PC-9 (cell line): ENCODE data around the gene HBG1. TPM values are rescaled to one million over a fixed set of nuclear protein-coding genes. Genes with fewer than 3 reads are reported as not detected.
"Not testable (repeated sequence)": the region's sequence is repeated elsewhere in the genome, so short reads cannot be mapped to it uniquely, and the experiment has no call there.

Experiments used
- Bru-seq: library from RNA; stranded (reverse); fragments of 400-500 nt; gene quantifications from one replicate; lab custom pipeline; 2021; lab: Mats Ljungman, UMichigan
- BruChase-seq, 2 experiments: library from RNA; stranded (reverse); fragments of 400-500 nt; gene quantifications; one replicate each; lab custom pipeline; 2021; lab: Mats Ljungman, UMichigan
- BruUV-seq: library from RNA; stranded (reverse); fragments of 400-500 nt; replicated peaks from 2 replicates; lab custom pipeline; 2021; lab: Mats Ljungman, UMichigan
- CTCF ChIA-PET: fragments of 300-600 bp; sonication (Branson Sonifier 250); formaldehyde crosslinking; loops from one replicate; lab custom pipeline; 2022; ENCODE audit warnings: antibody characterized with exemption; lab: Charles Lee
- POLR2A ChIA-PET: fragments of 300-600 bp; sonication (Branson Sonifier 250); formaldehyde crosslinking; loops from one replicate; lab custom pipeline; 2022; ENCODE audit warnings: antibody characterized with exemption; ENCODE audit not compliant: unreplicated experiment; lab: Charles Lee
- DNase-seq, 2 experiments: peaks; one replicate each; pipeline versions ENCODE4 v3.0.0 to v3.0.0-alpha.2; 2015 to 2022; ENCODE audit warnings: mixed read lengths in 1 of 2
- H2AFZ ChIP-seq: fragments of 200-600 bp; sonication (generic); 2 replicates; pipeline ENCODE4 v1.8.1; 2017; ENCODE audit warnings: antibody characterized with exemption
- H3F3A ChIP-seq: fragments of 200-600 bp; sonication (generic); 2 replicates; pipeline ENCODE4 v1.8.1; 2017; ENCODE audit warnings: antibody characterized with exemption, mild to moderate bottlenecking, low read depth; ENCODE audit not compliant: insufficient read depth
- H3K27ac ChIP-seq: fragments of 200-600 bp; sonication (generic); 2 replicates; pipeline ENCODE4 v1.6.1; 2016; ENCODE audit warnings: mixed run types
- H3K27me3 ChIP-seq: fragments of 200-600 bp; sonication (generic); 2 replicates; pipeline ENCODE4 v1.6.1; 2016; ENCODE audit warnings: low read depth, mixed run types; ENCODE audit not compliant: insufficient read depth
- H3K36me3 ChIP-seq: fragments of 200-600 bp; sonication (generic); 2 replicates; pipeline ENCODE4 v1.6.1; 2016; ENCODE audit warnings: low read depth, mixed run types
- H3K4me1 ChIP-seq: fragments of 200-600 bp; sonication (generic); replicated peaks from 2 replicates; pipeline ENCODE4 v1.6.1; 2016; ENCODE audit warnings: mixed run types; ENCODE audit not compliant: insufficient read depth
- H3K4me2 ChIP-seq: fragments of 200-600 bp; sonication (generic); 2 replicates; pipeline ENCODE4 v1.6.1; 2017; ENCODE audit warnings: mixed run types
- H3K4me3 ChIP-seq: fragments of 200-600 bp; sonication (generic); 2 replicates; pipeline ENCODE4 v1.6.1; 2016; ENCODE audit warnings: mixed run types
- H3K79me2 ChIP-seq: fragments of 200-600 bp; sonication (generic); 2 replicates; pipeline ENCODE4 v1.6.1; 2017; ENCODE audit warnings: low read depth, mixed run types
- H3K9me2 ChIP-seq: fragments of 200-600 bp; sonication (generic); 2 replicates; pipeline ENCODE4 v1.8.1; 2017; ENCODE audit warnings: mild to moderate bottlenecking; ENCODE audit not compliant: insufficient read depth
- H3K9me3 ChIP-seq: fragments of 200-600 bp; sonication (generic); 2 replicates; pipeline ENCODE4 v1.8.1; 2016; ENCODE audit warnings: low read depth; ENCODE audit not compliant: insufficient read depth
- H4K20me1 ChIP-seq: fragments of 200-600 bp; sonication (generic); 2 replicates; pipeline ENCODE4 v1.8.1; 2017; ENCODE audit not compliant: insufficient read depth
- EZH2 ChIP-seq: fragments of 200-600 bp; sonication (generic); IDR thresholded peaks from 2 replicates; pipeline ENCODE4 v1.8.0; 2017; ENCODE audit warnings: antibody characterized with exemption, low read depth
- intact Hi-C: fragments of 100-400 bp; cut with micrococcal nuclease; formaldehyde crosslinking; loops from one replicate; pipeline ENCODE4 v1.10.0; 2022; ENCODE audit not compliant: unreplicated experiment
- long read RNA-seq: library from polyadenylated mRNA; stranded (forward); transcript quantifications from one replicate; pipeline ENCODE4 v2.0.0, GENCODE V29; 2022
- total RNA-seq: library from RNA; stranded (reverse); gene quantifications from 2 replicates; pipeline ENCODE4 v1.2.3, GENCODE V29; 2021
- TF ChIP-seq, protein P1 (sequence below): fragments of 200-600 bp; sonication (generic); conservative IDR thresholded peaks from 2 replicates; pipeline ENCODE4 v1.6.1; 2017; ENCODE audit warnings: mixed run types, antibody characterized with exemption, mild to moderate bottlenecking, moderate library complexity

HBG1 gene
- total RNA-seq (not detected in 2 replicates), Bru-seq, nascent RNA (not detected), BruChase-seq, experiment 1, labeled RNA remaining after a 2-hour chase (not detected), BruChase-seq, experiment 2, labeled RNA remaining after a 6-hour chase (not detected)
- long read RNA-seq = 0 reads

DNA sequence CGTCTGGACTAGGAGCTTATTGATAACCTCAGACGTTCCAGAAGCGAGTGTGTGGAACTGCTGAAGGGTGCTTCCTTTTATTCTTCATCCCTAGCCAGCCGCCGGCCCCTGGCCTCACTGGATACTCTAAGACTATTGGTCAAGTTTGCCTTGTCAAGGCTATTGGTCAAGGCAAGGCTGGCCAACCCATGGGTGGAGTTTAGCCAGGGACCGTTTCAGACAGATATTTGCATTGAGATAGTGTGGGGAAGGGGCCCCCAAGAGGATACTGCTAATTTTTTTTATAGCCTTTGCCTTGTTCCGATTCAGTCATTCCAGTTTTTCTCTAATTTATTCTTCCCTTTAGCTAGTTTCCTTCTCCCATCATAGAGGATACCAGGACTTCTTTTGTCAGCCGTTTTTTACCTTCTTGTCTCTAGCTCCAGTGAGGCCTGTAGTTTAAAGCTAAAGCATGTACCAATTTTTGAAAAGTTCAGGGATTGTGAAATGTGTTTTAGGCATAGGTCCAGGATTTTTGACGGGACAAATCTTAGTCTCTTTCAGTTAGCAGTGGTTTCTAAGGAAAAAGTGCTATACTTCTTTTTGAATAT, at the start of gene HBG1:
Gene HBG1, minus strand, starts transcription at position 51 of the 590 bp plus-strand sequence. CDS start 53 bp downstream, outside the sequence.
- POLR2A ChIA-PET, H3K36me3 ChIP-seq, intact Hi-C loops, H3K79me2 ChIP-seq, DNase-seq, H3K4me2 ChIP-seq, H3K9me3 ChIP-seq, H4K20me1 ChIP-seq, H2AFZ ChIP-seq, H3K27me3 ChIP-seq, BruUV-seq, CTCF ChIA-PET, H3K4me3 ChIP-seq, H3K4me1 ChIP-seq, H3K9me2 ChIP-seq, H3F3A ChIP-seq, H3K27ac ChIP-seq: not testable (repeated sequence)

DNA sequence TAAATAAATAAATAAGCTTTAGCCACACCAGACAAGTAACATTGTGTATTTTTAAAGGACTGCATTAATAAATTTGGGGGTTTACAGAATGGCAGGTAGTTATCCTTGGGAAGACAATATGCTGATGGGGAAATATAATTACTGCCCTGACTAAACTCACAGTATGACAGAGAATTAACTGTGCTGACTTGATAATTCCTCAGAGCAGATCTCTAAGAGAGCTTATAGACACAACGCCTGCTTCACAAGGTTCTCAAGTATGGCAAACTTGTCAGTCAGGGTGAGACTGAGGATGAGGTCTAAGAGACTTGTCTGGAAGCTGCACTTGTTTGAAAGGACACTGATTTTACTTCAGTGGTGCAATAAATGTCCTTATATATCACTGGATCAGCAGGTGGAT, 48.8 kb upstream of the HBG1 start:
- no TSS peak for BruUV-seq
- no peaks in the 10 kb centered on the region for H3F3A ChIP-seq
- H3K27me3 ChIP-seq = no peaks in the 10 kb centered on the region

DNA sequence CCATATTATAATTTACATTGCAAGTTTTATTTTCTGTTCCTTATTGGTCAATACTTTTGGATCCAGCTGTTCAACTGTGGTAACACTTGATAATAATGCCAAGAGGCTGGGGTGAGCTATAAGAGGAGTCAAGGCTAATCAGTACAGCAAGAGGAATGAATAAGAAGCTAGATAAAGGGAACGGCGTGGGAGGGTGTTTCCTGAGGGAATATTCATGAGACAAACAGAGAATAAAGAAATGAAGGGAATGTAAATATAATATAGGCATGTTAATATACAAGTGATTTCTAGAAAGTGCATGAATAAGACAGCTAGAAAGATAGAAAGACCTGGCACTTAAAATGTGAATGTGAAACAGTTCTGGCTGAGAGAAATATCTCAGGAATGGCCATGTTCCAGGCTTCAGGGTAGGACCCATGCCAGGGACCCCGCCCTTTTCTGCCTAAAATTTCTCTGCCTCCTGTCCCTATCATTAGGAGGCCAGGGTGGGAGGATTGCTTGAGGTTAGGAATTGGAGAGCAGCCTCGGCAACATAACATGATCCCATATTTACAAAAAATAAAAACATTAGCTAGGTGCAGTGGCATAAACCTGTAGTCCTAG, 48.2 kb upstream of the HBG1 start:
- DNase-seq = no peak
- no peaks in the 10 kb centered on the region for H3K9me2 ChIP-seq
- no peaks in the 10 kb centered on the region for H3F3A ChIP-seq
- H3K4me1 ChIP-seq = no peaks in the 10 kb centered on the region
- no TSS peak for BruUV-seq
- H2AFZ ChIP-seq = no peak overlapping the region
- H3K79me2 ChIP-seq = no peaks in the 10 kb centered on the region
- TF ChIP-seq, protein P1, sequence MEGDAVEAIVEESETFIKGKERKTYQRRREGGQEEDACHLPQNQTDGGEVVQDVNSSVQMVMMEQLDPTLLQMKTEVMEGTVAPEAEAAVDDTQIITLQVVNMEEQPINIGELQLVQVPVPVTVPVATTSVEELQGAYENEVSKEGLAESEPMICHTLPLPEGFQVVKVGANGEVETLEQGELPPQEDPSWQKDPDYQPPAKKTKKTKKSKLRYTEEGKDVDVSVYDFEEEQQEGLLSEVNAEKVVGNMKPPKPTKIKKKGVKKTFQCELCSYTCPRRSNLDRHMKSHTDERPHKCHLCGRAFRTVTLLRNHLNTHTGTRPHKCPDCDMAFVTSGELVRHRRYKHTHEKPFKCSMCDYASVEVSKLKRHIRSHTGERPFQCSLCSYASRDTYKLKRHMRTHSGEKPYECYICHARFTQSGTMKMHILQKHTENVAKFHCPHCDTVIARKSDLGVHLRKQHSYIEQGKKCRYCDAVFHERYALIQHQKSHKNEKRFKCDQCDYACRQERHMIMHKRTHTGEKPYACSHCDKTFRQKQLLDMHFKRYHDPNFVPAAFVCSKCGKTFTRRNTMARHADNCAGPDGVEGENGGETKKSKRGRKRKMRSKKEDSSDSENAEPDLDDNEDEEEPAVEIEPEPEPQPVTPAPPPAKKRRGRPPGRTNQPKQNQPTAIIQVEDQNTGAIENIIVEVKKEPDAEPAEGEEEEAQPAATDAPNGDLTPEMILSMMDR = no peak
- no peak for TF ChIP-seq EZH2
- no peaks in the 10 kb centered on the region for H3K27me3 ChIP-seq
- H3K36me3 ChIP-seq = no peaks in the 10 kb centered on the region
- intact Hi-C loops = no loop called here
- H3K9me3 ChIP-seq = no peaks in the 10 kb centered on the region
- ChIA-PET CTCF (no interaction called here), POLR2A (no interaction called here)
- no peaks in the 10 kb centered on the region for H4K20me1 ChIP-seq
- no peak overlapping the region for H3K27ac ChIP-seq
- no peak overlapping the region for H3K4me3 ChIP-seq
- H3K4me2 ChIP-seq = no peak overlapping the region

More for the DNA sequence above, 48.8 kb upstream of the HBG1 start:
- H3K9me3 ChIP-seq = no peaks in the 10 kb centered on the region
- H3K79me2 ChIP-seq = no peaks in the 10 kb centered on the region
- no peak for DNase-seq
- intact Hi-C loops = no loop called here
- H3K27ac ChIP-seq = no peak overlapping the region
- H3K4me1 ChIP-seq = no peaks in the 10 kb centered on the region
- no peak overlapping the region for H2AFZ ChIP-seq
- TF ChIP-seq, protein P1 = no peak
- no peak for TF ChIP-seq EZH2
- no peaks in the 10 kb centered on the region for H4K20me1 ChIP-seq
- ChIA-PET POLR2A (no interaction called here), CTCF (interaction anchor here (0.6 kb wide), 1 partner anchor 88 kb away, joined by 4 read pairs; no protein-coding TSS in a partner anchor)
- H3K9me2 ChIP-seq = no peaks in the 10 kb centered on the region
- H3K4me2 ChIP-seq = no peak overlapping the region
- H3K36me3 ChIP-seq = no peaks in the 10 kb centered on the region
- H3K4me3 ChIP-seq = no peak overlapping the region

DNA sequence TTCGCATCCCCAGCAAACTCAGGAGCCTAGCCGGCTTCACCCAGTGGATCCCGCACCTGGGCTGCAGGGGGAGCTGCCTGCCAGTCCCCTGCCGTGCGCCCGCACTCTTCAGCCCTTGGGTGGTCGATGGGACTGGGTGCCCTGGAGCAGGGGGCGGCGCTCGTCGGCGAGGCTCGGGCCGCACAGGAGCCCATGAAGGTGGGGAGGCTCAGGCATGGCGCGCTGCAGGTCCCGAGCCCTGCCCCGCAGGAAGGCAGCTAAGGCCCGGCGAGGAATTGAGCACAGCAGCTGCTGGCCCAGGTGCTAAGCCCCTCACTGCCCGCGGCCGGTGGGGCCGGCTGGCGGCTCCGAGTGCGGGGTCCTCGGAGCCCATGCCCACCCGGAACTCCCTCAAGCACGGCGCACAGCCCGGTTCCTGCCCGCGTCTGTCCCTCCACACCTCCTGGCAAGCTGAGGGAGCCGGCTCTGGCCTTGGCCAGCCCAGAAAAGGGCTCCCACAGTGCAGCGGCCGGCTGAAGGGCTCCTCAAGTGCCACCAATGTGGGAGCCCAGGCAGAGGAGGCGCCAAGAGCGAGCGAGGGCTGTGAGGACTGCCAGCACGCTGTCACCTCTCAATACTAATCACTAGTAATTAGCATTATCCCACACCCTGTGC, 44.8 kb upstream of the HBG1 start:
- H3K79me2 ChIP-seq, H3K27me3 ChIP-seq, H3K4me1 ChIP-seq, POLR2A ChIA-PET, CTCF ChIA-PET, H3K36me3 ChIP-seq, H4K20me1 ChIP-seq, H3K27ac ChIP-seq, H3K4me3 ChIP-seq, DNase-seq, H3K4me2 ChIP-seq, H2AFZ ChIP-seq, H3F3A ChIP-seq, H3K9me2 ChIP-seq, H3K9me3 ChIP-seq, BruUV-seq, intact Hi-C loops: not testable (repeated sequence)
